ENCODE data around the gene CRYGS.

Gene CRYGS

GRCh38 chr3:186551387-186551786 lies 7.2 kb upstream of the CRYGS start:
- no peak for DNase-seq (ENCODE audit: low read depth)
- TF ChIP-seq POLR2A (IDR thresholded peaks at IDR 0.05; ENCODE audit: extremely low read depth, insufficient read length), result no peak
- TF ChIP-seq CTCF (IDR thresholded peaks at IDR 0.05; ENCODE audit: low read depth, low read length), result no peak
- TF ChIP-seq MAX (IDR thresholded peaks at IDR 0.05; ENCODE audit: low read depth, low read length), result no peak
- TF ChIP-seq MYC (IDR thresholded peaks at IDR 0.05; ENCODE audit: low read depth, low read length), result no peak

GRCh38 chr3:186549497-186549896 lies 5.3 kb upstream of the CRYGS start:
- no peak for DNase-seq (ENCODE audit: low read depth)
- TF ChIP-seq MAX (IDR thresholded peaks at IDR 0.05; ENCODE audit: low read depth, low read length), result no peak
- TF ChIP-seq POLR2A (IDR thresholded peaks at IDR 0.05; ENCODE audit: extremely low read depth, insufficient read length), result no peak
- no peak for TF ChIP-seq CTCF (IDR thresholded peaks at IDR 0.05; ENCODE audit: low read depth, low read length)
- no peak for TF ChIP-seq MYC (IDR thresholded peaks at IDR 0.05; ENCODE audit: low read depth, low read length)
- no peak overlapping the region for H3K4me3 ChIP-seq (ENCODE audit: low read depth, low read length)

More at GRCh38 chr3:186551387-186551786, 7.2 kb upstream of the CRYGS start:
- no peak overlapping the region for H3K4me3 ChIP-seq (ENCODE audit: low read depth, low read length)

- no peak overlapping the region for H3K4me3 ChIP-seq (ENCODE audit: low read depth, low read length)
- no peak for DNase-seq (ENCODE audit: low read depth)
- TF ChIP-seq CTCF (IDR thresholded peaks at IDR 0.05; ENCODE audit: low read depth, low read length), result no peak
- TF ChIP-seq MAX (IDR thresholded peaks at IDR 0.05; ENCODE audit: low read depth, low read length), result no peak
- no peak for TF ChIP-seq POLR2A (IDR thresholded peaks at IDR 0.05; ENCODE audit: extremely low read depth, insufficient read length)
- TF ChIP-seq MYC (IDR thresholded peaks at IDR 0.05; ENCODE audit: low read depth, low read length), result no peak
Measured at GRCh38 chr3:186540835-186541226, 3.3 kb downstream of the CRYGS start.

GRCh38 chr3:186540221-186540834 lies 3.9 kb downstream of the CRYGS start:
- no peak overlapping the region for H3K4me3 ChIP-seq (ENCODE audit: low read depth, low read length)

GRCh38 chr3:186538779-186539178 lies 5.4 kb downstream of the CRYGS start:
- no peak for DNase-seq (ENCODE audit: low read depth)
- no peak overlapping the region for H3K4me3 ChIP-seq (ENCODE audit: low read depth, low read length)
- TF ChIP-seq POLR2A (IDR thresholded peaks at IDR 0.05; ENCODE audit: extremely low read depth, insufficient read length) (no peak), CTCF (IDR thresholded peaks at IDR 0.05; ENCODE audit: low read depth, low read length) (no peak), MYC (IDR thresholded peaks at IDR 0.05; ENCODE audit: low read depth, low read length) (no peak), MAX (IDR thresholded peaks at IDR 0.05; ENCODE audit: low read depth, low read length) (no peak)

More at GRCh38 chr3:186540221-186540834, 3.9 kb downstream of the CRYGS start:
- TF ChIP-seq MAX (IDR thresholded peaks at IDR 0.05; ENCODE audit: low read depth, low read length) (peak; percentile 64; the same call in 1 of the 2 replicates), MYC (IDR thresholded peaks at IDR 0.05; ENCODE audit: low read depth, low read length) (0 out of 2 replicates have a peak, but pooled peaks have one; percentile 34), POLR2A (IDR thresholded peaks at IDR 0.05; ENCODE audit: extremely low read depth, insufficient read length) (no peak), CTCF (IDR thresholded peaks at IDR 0.05; ENCODE audit: low read depth, low read length) (peak; percentile 34)
- DNase-seq (ENCODE audit: low read depth), result peak; percentile 79

Measured in NB4 (cell line).